ENCODE data around the gene MAPRE2.

The MAPRE2 gene

GRCh38 chr18:35061804-35062203 is 20.6 kb downstream of the MAPRE2 start:
- H3K4me1 ChIP-seq (ENCODE audit: insufficient read depth, low read length): peaks cover 5% of the 10 kb centered on the region; the same call in 1 of the 2 replicates

GRCh38 chr18:35062408-35062807 is 21.2 kb downstream of the MAPRE2 start:
- Histone ChIP-seq H3K4me1 (ENCODE audit: insufficient read depth, low read length) (peaks cover 5% of the 10 kb centered on the region; the same call in 1 of the 2 replicates), H3K9me3 (ENCODE audit: control insufficient read depth, insufficient read depth, low read length) (no peaks in the 10 kb centered on the region)

More at GRCh38 chr18:35061804-35062203, 20.6 kb downstream of the MAPRE2 start:
- Histone ChIP-seq H3K9me3 (ENCODE audit: control insufficient read depth, insufficient read depth, low read length) (no peaks in the 10 kb centered on the region), H3K36me3 (ENCODE audit: insufficient read depth, low read length) (no peaks in the 10 kb centered on the region), H3K9ac (ENCODE audit: low read depth, low read length) (no peak overlapping the region)

GRCh38 chr18:35063875-35064690 is 22.9 kb downstream of the MAPRE2 start:
- H3K36me3 ChIP-seq (ENCODE audit: insufficient read depth, low read length): no peaks in the 10 kb centered on the region
- no peak overlapping the region for H3K9ac ChIP-seq (ENCODE audit: low read depth, low read length)
- peaks cover 5% of the 10 kb centered on the region; the same call in 1 of the 2 replicates for H3K4me1 ChIP-seq (ENCODE audit: insufficient read depth, low read length)
- no peaks in the 10 kb centered on the region for H3K9me3 ChIP-seq (ENCODE audit: control insufficient read depth, insufficient read depth, low read length)

More at GRCh38 chr18:35062408-35062807, 21.2 kb downstream of the MAPRE2 start:
- Histone ChIP-seq H3K9ac (ENCODE audit: low read depth, low read length) (no peak overlapping the region), H3K36me3 (ENCODE audit: insufficient read depth, low read length) (no peaks in the 10 kb centered on the region)

GRCh38 chr18:35067454-35067853 is 26.2 kb downstream of the MAPRE2 start:
- H3K4me1 ChIP-seq (ENCODE audit: insufficient read depth, low read length): no peaks in the 10 kb centered on the region
- H3K9ac ChIP-seq (ENCODE audit: low read depth, low read length): no peak overlapping the region
- no peaks in the 10 kb centered on the region for H3K9me3 ChIP-seq (ENCODE audit: control insufficient read depth, insufficient read depth, low read length)
- no peaks in the 10 kb centered on the region for H3K36me3 ChIP-seq (ENCODE audit: insufficient read depth, low read length)

- Histone ChIP-seq H3K9ac (ENCODE audit: low read depth, low read length) (no peak overlapping the region), H3K9me3 (ENCODE audit: control insufficient read depth, insufficient read depth, low read length) (no peaks in the 10 kb centered on the region), H3K4me1 (ENCODE audit: insufficient read depth, low read length) (0 out of 2 replicates have a peak, but pooled peaks cover 3% of the 10 kb centered on the region), H3K36me3 (ENCODE audit: insufficient read depth, low read length) (no peaks in the 10 kb centered on the region)
These were observed 30.6 kb downstream of the MAPRE2 start for GRCh38 chr18:35071819-35072247.

GRCh38 chr18:35072616-35073015 is 31.4 kb downstream of the MAPRE2 start:
- H3K36me3 ChIP-seq (ENCODE audit: insufficient read depth, low read length): no peaks in the 10 kb centered on the region
- no peak overlapping the region for H3K9ac ChIP-seq (ENCODE audit: low read depth, low read length)
- H3K4me1 ChIP-seq (ENCODE audit: insufficient read depth, low read length): 0 out of 2 replicates have a peak, but pooled peaks cover 3% of the 10 kb centered on the region
- no peaks in the 10 kb centered on the region for H3K9me3 ChIP-seq (ENCODE audit: control insufficient read depth, insufficient read depth, low read length)

- no peaks in the 10 kb centered on the region for H3K9me3 ChIP-seq (ENCODE audit: control insufficient read depth, insufficient read depth, low read length)
- H3K9ac ChIP-seq (ENCODE audit: low read depth, low read length): no peak overlapping the region
- H3K36me3 ChIP-seq (ENCODE audit: insufficient read depth, low read length): no peaks in the 10 kb centered on the region
- 0 out of 2 replicates have a peak, but pooled peaks cover 3% of the 10 kb centered on the region for H3K4me1 ChIP-seq (ENCODE audit: insufficient read depth, low read length)
These were observed 32.2 kb downstream of the MAPRE2 start for GRCh38 chr18:35073186-35074105.

- Histone ChIP-seq H3K4me1 (ENCODE audit: insufficient read depth, low read length) (0 out of 2 replicates have a peak, but pooled peaks cover 3% of the 10 kb centered on the region), H3K9ac (ENCODE audit: low read depth, low read length) (no peak overlapping the region), H3K9me3 (ENCODE audit: control insufficient read depth, insufficient read depth, low read length) (no peaks in the 10 kb centered on the region), H3K36me3 (ENCODE audit: insufficient read depth, low read length) (no peaks in the 10 kb centered on the region)
These were observed 33.4 kb downstream of the MAPRE2 start for GRCh38 chr18:35074581-35074980.

- Histone ChIP-seq H3K9ac (ENCODE audit: low read depth, low read length) (no peak overlapping the region), H3K4me1 (ENCODE audit: insufficient read depth, low read length) (0 out of 2 replicates have a peak, but pooled peaks cover 3% of the 10 kb centered on the region), H3K9me3 (ENCODE audit: control insufficient read depth, insufficient read depth, low read length) (no peaks in the 10 kb centered on the region), H3K36me3 (ENCODE audit: insufficient read depth, low read length) (no peaks in the 10 kb centered on the region)
These were observed 33.9 kb downstream of the MAPRE2 start for GRCh38 chr18:35075132-35075531.

GRCh38 chr18:35076135-35076924 is 35.1 kb downstream of the MAPRE2 start:
- H3K36me3 ChIP-seq (ENCODE audit: insufficient read depth, low read length): no peaks in the 10 kb centered on the region
- no peak overlapping the region for H3K9ac ChIP-seq (ENCODE audit: low read depth, low read length)
- H3K9me3 ChIP-seq (ENCODE audit: control insufficient read depth, insufficient read depth, low read length): no peaks in the 10 kb centered on the region
- 0 out of 2 replicates have a peak, but pooled peaks cover 3% of the 10 kb centered on the region for H3K4me1 ChIP-seq (ENCODE audit: insufficient read depth, low read length)

GRCh38 chr18:35077937-35078336 is 36.7 kb downstream of the MAPRE2 start:
- no peaks in the 10 kb centered on the region for H3K9me3 ChIP-seq (ENCODE audit: control insufficient read depth, insufficient read depth, low read length)
- no peaks in the 10 kb centered on the region for H3K36me3 ChIP-seq (ENCODE audit: insufficient read depth, low read length)
- 0 out of 2 replicates have a peak, but pooled peaks cover 3% of the 10 kb centered on the region for H3K4me1 ChIP-seq (ENCODE audit: insufficient read depth, low read length)
- no peak overlapping the region for H3K9ac ChIP-seq (ENCODE audit: low read depth, low read length)

GRCh38 chr18:35080058-35080457 is 38.8 kb downstream of the MAPRE2 start:
- 0 out of 2 replicates have a peak, but pooled peaks cover 3% of the 10 kb centered on the region for H3K4me1 ChIP-seq (ENCODE audit: insufficient read depth, low read length)
- H3K9ac ChIP-seq (ENCODE audit: low read depth, low read length): no peak overlapping the region
- no peaks in the 10 kb centered on the region for H3K9me3 ChIP-seq (ENCODE audit: control insufficient read depth, insufficient read depth, low read length)
- H3K36me3 ChIP-seq (ENCODE audit: insufficient read depth, low read length): no peaks in the 10 kb centered on the region

GRCh38 chr18:35083174-35083712 is 42.0 kb downstream of the MAPRE2 start:
- no peak overlapping the region for H3K9ac ChIP-seq (ENCODE audit: low read depth, low read length)
- H3K4me1 ChIP-seq (ENCODE audit: insufficient read depth, low read length): no peaks in the 10 kb centered on the region
- H3K36me3 ChIP-seq (ENCODE audit: insufficient read depth, low read length): no peaks in the 10 kb centered on the region
- no peaks in the 10 kb centered on the region for H3K9me3 ChIP-seq (ENCODE audit: control insufficient read depth, insufficient read depth, low read length)

Data from ES-I3 (cell line).